NCI-H2196 treated with DMSO at 0.1 percent for 48 hours (cell line): Measurements from ENCODE around the gene PSMD7.
"Not testable (repeated sequence)": the region's sequence is repeated elsewhere in the genome, so short reads cannot be mapped to it uniquely, and the experiment has no call there.

ENCODE experiments used
- DNase-seq: peaks from one replicate; lab custom pipeline; 2025; ENCODE audit not compliant: unreplicated experiment; lab: John Stamatoyannopoulos, UW

Gene PSMD7

GRCh38 chr16:74296104-74296431 is 546 bp upstream of the PSMD7 start:
- DNase-seq = no peak

GRCh38 chr16:74297145-74297665 is 591 bp downstream of the PSMD7 start:
- no peak for DNase-seq

GRCh38 chr16:74298104-74298503 is 1.5 kb downstream of the PSMD7 start:
- DNase-seq = no peak

GRCh38 chr16:74302341-74302740 is 5.7 kb downstream of the PSMD7 start:
- no peak for DNase-seq

DNA sequence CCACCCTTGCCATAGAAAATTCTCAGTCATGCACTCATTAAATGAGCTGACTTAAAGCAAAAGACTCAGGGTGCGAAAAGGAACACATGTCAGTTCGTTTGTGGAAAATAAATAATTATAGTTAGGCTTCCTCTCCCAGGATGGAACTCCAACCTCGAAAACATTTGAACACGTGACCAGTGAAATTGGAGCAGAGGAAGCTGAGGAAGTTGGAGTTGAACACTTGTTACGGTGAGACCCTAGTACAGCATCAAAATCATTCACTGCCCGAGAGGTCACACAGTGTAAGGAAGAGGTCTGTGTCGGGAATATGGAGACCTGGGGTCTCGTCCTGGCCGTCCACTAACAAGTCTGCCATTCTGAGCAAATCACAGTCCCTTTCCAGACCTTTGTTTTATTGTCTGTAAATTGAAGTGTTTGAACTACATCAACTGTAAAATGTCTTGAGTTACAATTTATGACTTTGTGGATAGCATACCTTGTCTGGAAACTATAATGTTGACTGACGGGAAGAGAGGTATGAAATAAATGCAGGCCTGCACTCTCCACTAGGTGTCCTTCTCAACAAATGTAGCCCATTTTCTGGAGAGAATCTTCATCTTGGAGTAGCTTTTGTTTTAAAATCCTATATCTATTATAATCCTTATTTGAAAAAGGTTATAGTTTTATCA is 7.7 kb downstream of the PSMD7 start:
- DNase-seq = no peak

DNA sequence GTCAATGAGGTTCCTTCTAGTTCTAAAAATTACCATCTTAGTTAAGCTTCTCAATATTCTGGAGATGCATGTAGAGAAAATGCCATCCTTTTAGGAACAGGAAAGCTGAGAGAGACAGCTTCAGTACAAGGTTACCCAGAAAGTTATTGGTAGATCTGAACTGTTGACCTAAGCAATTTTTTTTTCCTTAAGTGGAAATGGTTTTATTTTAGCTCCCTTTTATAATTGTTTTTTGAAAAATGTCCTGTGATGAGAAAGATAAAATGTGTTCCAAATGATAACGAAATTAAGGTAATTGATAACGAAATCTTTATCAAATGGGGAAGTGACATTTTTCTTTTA is 8.2 kb downstream of the PSMD7 start:
- no peak for DNase-seq

DNA sequence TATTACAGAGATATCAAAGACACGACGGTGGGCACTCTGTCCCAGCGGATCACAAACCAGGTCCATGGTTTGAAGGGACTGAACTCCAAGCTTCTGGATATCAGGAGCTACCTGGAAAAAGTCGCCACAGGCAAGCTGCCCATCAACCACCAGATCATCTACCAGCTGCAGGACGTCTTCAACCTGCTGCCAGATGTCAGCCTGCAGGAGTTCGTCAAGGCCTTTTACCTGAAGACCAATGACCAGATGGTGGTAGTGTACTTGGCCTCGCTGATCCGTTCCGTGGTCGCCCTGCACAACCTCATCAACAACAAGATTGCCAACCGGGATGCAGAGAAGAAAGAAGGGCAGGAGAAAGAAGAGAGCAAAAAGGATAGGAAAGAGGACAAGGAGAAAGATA is 8.7 kb downstream of the PSMD7 start:
- DNase-seq = no peak

DNA sequence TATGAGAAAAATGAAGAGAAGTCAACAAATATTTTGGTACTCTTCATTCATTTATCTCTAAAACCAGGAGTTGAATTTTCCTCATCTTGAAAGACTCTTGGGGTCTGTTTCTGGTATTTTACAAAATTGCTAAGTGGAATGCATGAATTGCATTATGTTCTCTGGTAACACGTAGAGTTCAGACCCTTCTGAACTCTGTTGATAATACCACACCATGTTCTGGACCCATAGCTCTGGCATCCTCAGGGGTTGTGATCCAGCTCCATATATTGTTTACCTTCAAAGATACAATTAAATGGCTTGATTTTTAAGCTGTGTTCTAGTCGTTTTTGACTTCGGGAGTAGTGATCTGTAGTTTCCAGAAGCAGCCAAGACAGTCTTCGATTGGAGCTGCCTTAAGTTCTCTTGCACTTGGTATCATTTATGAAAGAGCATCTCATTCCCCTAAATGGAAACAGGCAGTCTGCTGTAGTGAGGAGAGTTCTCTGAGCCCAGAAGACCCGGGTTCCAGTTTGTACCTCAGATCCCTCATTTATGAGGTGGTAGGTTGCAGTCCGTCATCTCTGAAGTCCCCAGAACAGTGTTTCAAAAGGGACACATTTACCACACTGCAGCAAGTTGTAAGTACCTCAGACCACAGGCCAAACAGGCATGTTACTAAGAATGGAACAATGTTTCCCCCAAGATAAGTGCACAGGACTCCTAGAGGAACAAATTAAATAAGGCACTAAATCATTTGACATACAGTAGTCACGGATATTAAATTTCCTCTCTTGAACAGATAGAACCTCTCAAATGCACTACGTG is 9.6 kb downstream of the PSMD7 start:
- no peak for DNase-seq

DNA sequence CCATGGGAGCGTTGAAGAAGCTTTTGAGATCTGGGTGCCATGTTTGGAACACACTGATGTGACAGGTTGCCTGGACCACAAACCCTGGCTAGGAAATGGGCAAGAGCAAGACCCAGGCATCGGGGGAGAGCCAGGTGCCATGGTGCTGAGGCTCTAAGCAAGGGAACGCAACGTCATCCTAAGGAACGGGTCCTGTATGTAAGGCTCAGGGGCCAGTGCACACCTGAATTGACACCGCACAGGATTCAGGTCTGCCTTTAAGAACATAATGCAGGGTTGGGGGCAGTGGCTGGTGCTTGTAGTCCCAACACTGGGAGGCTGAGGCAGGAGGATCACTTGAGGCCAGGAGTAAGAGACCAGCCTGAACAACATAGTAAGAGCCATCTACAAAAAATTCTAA is 10.8 kb downstream of the PSMD7 start:
- no peak for DNase-seq

DNA sequence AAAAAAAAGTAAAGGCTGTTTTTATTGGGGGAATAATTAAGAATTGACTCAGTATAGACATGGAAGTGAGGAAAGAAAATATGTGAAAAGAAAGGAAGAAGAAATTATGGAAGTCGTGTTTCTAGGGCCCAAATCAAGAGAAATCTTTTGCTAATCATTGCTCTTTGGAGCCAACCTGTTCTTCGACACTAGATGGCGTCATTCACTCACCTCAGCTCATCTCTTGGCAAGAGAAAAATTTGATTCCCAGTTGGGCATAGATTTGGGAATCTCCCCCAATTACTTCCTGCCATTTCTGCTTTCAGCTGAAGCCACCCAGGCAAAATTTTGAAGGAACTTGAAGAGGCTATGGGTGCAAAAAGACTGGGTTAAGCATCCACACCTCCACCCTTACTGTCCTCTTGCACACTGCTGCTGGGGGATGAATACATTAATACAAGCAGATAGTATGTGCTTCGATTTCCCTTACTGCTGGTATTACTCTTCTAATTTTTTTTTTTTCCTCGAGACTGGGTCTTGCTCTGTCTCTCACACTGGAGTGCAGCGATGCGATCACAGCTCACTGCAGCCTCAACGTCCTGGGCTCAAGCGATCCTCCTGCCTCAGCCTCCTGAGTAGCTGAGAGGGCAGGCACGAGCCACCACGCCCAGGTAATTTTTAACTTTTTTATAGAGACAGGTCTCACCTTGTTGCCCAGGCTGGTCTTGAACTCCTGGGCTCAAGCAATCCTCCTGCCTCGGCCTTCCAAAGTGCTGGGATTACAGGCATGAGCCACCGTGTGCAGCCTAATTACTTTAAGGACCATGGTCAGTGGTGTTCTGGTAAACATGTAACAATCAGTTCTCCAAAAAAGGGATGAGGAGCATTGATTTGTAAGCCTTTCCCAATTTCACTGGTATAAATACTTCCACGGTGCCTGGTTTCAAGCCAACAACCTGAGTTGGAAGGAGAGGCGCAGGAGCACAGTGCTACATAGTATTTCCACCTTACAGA is 13.5 kb downstream of the PSMD7 start:
- DNase-seq = no peak

DNA sequence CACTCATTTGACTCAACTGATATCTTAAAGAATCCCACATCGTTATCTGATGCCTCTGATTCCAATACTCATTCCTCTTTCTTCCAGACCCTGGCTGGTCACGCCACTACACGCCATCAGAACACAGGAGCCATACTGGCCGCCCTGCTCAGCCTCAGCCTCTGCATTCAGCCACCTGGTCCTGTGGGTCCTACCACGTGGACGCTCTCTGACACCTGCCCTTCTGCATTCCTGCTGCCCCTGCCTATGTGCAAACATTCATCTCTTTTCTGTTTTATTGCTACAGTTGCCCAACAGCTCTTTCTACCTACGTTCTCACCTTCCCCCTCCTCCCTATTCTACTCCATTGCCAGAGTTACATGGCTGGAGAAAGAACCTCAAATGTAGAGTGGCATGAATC is 18.4 kb downstream of the PSMD7 start:
- no peak for DNase-seq

GRCh38 chr16:74320707-74321106 is 24.1 kb downstream of the PSMD7 start:
- no peak for DNase-seq

GRCh38 chr16:74321356-74321755 is 24.7 kb downstream of the PSMD7 start:
- no peak for DNase-seq

- no peak for DNase-seq
Measured at GRCh38 chr16:74322301-74322710, 25.7 kb downstream of the PSMD7 start.

DNA sequence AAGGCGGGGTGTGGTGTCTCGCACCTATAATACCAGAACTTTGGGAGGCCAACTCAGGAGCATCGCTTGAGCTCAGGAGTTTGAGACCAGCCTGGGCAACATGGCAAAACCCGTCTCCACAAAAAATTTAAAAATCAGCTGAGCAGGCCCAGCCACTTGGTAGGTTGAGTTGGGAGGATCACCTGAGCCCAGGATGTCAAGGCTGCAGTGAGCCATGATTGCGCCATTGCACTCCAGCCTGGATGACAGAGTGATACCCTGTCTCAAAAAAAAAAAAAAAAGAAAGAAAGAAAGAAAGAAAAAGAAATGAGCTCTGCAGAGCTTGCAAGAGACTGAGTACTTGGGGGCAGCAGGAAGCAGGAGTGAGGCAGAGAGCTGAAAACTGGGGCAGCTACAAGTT is 28.2 kb downstream of the PSMD7 start:
- DNase-seq = not testable (repeated sequence)

- no peak for DNase-seq
Measured at GRCh38 chr16:74325641-74326040, 29.0 kb downstream of the PSMD7 start.

- DNase-seq = not testable (repeated sequence)
Measured at GRCh38 chr16:74328346-74328745, 31.7 kb downstream of the PSMD7 start.

- DNase-seq = not testable (repeated sequence)
Measured at GRCh38 chr16:74332469-74332868, 35.9 kb downstream of the PSMD7 start.

GRCh38 chr16:74337506-74337905 is 40.9 kb downstream of the PSMD7 start:
- DNase-seq = not testable (repeated sequence)

- not testable (repeated sequence) for DNase-seq
Measured at GRCh38 chr16:74339226-74339625, 42.6 kb downstream of the PSMD7 start.

DNA sequence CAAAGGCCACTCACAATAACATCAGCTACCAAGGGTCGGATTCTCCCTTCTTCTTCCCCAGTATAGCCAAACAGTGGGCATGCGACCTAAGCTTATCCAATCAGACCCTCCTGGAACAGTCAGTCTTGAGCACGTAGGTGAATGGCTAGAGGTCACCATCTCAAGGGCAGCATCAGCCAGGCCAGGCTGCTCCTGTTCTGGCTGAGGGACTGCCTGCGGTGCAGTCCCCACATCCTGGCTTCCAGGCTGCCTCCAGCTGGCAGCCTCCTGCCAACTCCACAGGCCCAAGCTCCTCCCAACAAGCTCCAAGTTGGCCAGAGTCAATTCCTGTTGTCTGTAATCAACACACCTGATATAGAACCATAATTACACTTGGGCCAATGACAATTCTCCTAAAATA is 56.4 kb downstream of the PSMD7 start:
- not testable (repeated sequence) for DNase-seq
